ENCODE results near the gene FAM174C. TPM values are rescaled to one million over a fixed set of nuclear protein-coding genes. Genes with fewer than 3 reads are reported as not detected.

The FAM174C gene
- total and polyA plus RNA-seq, 8 donors, result 10.6 to 58.7 (median 19.4) TPM

DNA sequence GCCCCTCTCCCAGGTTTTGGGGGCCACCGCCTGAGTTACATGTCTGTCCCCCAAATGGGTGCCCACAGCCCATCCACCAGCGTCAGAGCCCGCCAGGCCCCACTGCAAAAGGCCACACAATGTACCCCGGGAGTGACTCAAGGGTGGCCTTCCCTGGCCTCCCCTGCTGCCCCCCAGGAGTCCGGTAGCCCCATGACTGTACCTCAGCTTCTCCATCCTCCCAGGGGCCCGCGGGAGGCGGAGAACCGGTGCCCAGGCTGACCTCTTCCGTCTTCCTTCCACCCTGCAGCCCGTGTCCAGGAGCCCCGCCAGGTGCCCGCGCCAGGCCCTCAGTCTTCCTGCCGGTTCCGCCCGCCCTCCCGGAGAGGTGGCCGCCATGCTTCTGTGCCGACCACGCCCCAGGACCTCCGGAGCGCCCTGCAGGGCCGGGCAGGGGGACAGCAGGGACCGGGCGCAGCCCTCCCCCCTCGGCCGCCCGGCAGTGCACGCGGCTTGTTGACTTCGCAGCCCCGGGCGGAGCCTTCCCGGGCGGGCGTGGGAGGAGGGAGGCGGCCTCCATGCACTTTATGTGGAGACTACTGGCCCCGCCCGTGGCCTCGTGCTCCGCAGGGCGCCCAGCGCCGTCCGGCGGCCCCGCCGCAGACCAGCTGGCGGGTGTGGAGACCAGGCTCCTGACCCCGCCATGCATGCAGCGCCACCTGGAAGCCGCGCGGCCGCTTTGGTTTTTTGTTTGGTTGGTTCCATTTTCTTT is 47.9 kb upstream of the FAM174C start:
- DNase-seq (no peak), ATAC-seq (no peak)
- no peaks in the 10 kb centered on the region for H3K9me3 ChIP-seq
- no peak overlapping the region for H3K4me3 ChIP-seq
- TF ChIP-seq, protein P1, sequence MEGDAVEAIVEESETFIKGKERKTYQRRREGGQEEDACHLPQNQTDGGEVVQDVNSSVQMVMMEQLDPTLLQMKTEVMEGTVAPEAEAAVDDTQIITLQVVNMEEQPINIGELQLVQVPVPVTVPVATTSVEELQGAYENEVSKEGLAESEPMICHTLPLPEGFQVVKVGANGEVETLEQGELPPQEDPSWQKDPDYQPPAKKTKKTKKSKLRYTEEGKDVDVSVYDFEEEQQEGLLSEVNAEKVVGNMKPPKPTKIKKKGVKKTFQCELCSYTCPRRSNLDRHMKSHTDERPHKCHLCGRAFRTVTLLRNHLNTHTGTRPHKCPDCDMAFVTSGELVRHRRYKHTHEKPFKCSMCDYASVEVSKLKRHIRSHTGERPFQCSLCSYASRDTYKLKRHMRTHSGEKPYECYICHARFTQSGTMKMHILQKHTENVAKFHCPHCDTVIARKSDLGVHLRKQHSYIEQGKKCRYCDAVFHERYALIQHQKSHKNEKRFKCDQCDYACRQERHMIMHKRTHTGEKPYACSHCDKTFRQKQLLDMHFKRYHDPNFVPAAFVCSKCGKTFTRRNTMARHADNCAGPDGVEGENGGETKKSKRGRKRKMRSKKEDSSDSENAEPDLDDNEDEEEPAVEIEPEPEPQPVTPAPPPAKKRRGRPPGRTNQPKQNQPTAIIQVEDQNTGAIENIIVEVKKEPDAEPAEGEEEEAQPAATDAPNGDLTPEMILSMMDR (IDR thresholded peaks at IDR 0.05), result no peak
- H3K27ac ChIP-seq, result no peak overlapping the region
- peaks cover 0 to 5% of the 10 kb centered on the region in 2 donors for H3K4me1 ChIP-seq
- intact Hi-C loops (cut with DNase I), result no loop called here
- no peaks in the 10 kb centered on the region for H3K27me3 ChIP-seq
- H3K36me3 ChIP-seq, result peaks cover 0 to 59% of the 10 kb centered on the region in 2 donors

DNA sequence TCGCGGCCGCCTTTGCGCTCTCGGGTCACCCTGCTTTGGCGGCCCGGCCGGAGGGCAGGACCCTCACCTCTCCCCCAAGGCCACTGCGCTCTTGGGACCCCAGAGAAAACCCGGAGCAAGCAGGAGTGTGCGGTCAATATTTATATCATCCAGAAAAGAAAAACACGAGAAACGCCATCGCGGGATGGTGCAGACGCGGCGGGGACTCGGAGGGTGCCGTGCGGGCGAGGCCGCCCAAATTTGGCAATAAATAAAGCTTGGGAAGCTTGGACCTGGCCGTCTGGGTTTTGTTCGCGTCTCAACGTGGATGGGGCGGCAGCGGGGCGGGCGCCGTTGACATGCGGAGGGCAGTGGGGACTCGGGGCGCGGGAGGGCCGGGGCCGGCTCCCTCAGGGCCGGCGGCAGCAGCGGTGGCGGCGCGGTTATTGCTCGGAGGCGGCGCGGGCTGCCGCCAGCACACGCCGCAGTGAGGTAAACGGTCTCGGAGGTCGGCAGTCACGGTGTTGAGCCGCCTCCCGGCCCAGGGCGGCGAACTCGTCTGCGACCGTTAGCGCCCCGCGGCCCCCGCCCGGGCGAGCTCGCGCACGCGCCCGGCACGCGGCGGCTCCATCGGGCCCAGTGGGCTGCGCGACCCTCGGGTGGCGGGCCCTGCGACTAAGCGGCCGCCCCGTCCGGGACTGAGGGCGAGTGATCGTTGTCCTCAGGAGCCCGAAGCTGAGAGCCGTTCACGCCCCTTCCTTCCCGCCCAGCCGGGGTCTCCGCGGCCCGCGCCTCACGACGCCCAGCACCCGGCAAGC is 47.0 kb upstream of the FAM174C start:
- ATAC-seq, result no peak
- no peaks in the 10 kb centered on the region for H3K27me3 ChIP-seq
- H3K4me3 ChIP-seq, result no peak overlapping the region
- TF ChIP-seq, protein P1 (IDR thresholded peaks at IDR 0.05), result no peak
- peaks cover 0 to 50% of the 10 kb centered on the region in 2 donors for H3K36me3 ChIP-seq
- no peaks in the 10 kb centered on the region for H3K9me3 ChIP-seq
- H3K4me1 ChIP-seq, result peaks cover 7 to 14% of the 10 kb centered on the region in 2 donors
- intact Hi-C loops (cut with DNase I), result no loop called here
- no peak overlapping the region for H3K27ac ChIP-seq
- no peak for DNase-seq

DNA sequence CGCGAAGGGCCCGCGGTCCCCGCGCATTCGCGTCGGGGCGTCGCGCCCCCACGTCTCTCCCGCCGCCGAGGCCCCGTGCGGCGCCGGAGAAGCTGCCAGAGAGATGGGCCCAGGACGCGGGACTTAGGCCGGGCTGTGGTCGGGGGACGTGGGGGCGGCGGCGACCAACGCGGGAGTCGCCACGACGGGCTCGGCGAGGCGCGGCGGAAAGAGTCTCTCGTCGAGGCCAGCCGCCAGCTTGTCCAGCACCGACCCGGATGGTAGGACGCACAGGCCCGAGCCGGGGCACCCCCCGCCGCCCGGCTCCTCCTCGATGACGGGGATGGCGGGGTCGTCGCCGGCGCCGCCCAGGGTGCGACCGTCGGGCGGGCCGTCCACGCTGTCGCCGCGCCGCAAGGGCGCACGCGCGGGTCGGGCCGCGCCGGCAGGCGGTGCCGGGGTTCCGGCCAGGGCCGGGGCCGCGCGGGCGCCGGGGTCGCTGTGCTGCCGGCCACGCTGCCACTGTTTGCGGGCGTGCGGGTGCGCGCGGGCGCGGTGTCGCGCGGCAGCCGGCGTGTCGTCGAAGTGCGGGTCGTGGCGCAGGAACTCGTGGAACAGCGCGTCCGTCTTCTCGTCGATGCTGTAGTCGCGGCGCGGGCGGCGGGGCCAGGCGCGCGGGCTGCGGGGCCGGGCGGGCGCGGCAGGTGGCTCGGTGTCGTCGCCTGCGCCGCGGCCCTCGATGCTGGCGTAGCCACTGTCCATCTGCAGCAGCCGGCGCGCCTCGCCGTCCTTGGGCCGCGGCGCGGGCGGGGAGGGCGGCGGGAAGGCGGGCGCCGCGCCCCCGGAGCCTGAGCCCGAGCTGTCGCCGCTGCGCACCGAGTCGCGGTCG is 46.0 kb upstream of the FAM174C start:
- H3K27ac ChIP-seq, result no peak overlapping the region

DNA sequence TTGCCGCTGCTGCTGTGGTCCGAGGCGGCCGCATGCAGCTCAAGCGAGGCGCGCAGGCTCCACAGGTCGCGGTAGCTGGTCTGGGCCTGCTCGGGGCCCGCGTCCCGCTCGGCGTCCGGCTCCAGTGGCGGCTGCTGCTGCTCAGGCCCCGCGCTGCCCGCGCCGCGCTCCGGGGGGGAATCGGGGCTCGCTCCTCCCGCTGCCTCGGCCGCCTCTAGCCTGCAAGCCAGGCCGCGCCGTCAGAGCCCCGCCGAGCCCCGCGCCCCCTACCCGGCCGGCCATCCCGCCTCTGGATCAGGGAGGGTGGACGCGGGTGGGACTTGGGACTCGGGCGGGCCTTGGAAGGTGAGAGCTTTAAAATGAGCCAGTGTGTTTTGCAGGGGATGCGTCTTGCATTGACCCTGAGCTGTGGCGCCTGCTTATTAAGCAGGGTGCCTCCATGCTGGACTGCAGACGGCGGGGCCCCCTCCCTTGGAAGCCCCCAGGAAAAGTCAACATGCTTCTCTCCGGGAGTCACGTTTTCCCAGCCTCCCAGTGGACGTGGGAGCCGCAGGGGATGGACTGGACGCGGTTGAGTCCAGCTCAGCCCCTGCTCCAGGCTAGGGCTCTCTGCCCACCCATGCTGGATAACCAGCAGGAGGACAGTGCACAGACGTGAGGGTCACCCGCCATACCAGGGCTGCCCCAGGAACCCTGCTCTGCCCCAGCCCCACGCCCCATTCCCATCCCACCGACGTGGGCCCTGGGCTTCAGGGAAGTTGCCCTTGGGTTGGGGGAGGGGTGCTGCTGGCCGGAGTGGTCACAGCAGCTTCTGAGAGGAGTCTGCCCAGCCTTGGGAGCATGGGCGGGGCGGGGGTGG is 45.2 kb upstream of the FAM174C start:
- H3K27me3 ChIP-seq, result peaks cover 0 to 7% of the 10 kb centered on the region in 2 donors
- peaks cover 0 to 32% of the 10 kb centered on the region in 2 donors for H3K36me3 ChIP-seq
- intact Hi-C loops (cut with DNase I), result no loop called here
- H3K4me3 ChIP-seq, result no peak overlapping the region
- TF ChIP-seq, protein P1 (IDR thresholded peaks at IDR 0.05), result no peak
- DNase-seq (no peak), ATAC-seq (no peak)
- H3K9me3 ChIP-seq, result no peaks in the 10 kb centered on the region
- peaks cover 10 to 20% of the 10 kb centered on the region in 2 donors for H3K4me1 ChIP-seq
- H3K27ac ChIP-seq, result no peak overlapping the region

More for the DNA sequence above, 46.0 kb upstream of the FAM174C start:
- TF ChIP-seq, protein P1 (IDR thresholded peaks at IDR 0.05), result no peak
- intact Hi-C loops (cut with DNase I), result no loop called here
- DNase-seq, result no peak
- H3K36me3 ChIP-seq, result peaks cover 0 to 41% of the 10 kb centered on the region in 2 donors
- peaks cover 10 to 20% of the 10 kb centered on the region in 2 donors for H3K4me1 ChIP-seq
- ATAC-seq, result no peak
- peaks cover 0 to 3% of the 10 kb centered on the region in 2 donors for H3K27me3 ChIP-seq
- no peak overlapping the region for H3K4me3 ChIP-seq
- H3K9me3 ChIP-seq, result no peaks in the 10 kb centered on the region

Data from left lung (tissue), 10 donors.